HG02885 (cell line): ENCODE results near the gene SMG9.
A peak's percentile ranks its signal among the peaks of the same experiment; 100 is the strongest.

ENCODE experiments used
- ATAC-seq: cut with Tn5 transposase; IDR thresholded peaks from one replicate; pipeline ENCODE4 v1.9.1; 2021; ENCODE audit warnings: mild to moderate bottlenecking; ENCODE audit not compliant: unreplicated experiment, poor library complexity

Gene SMG9

DNA sequence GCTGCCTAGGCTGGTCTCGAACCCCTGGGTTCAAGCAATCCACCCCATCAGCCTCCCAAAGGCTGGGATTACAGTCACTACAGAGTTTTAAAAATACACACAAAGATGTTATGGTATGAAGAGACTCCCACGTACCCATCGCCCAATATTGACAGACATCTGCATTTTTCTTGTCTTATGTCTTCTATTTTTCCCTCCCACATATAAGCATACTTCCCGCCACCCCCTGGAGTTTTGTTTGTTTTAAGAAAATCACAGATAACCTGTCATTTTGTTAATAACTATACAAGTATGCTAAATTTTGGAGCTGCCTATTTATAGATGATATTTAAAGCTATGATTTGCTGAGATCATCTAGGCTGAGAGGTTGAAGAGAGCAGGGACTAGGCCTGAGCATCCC lies 6.2 kb upstream of the SMG9 start:
- ATAC-seq: no peak

GRCh38 chr19:43759515-43759914 lies 4.8 kb upstream of the SMG9 start:
- ATAC-seq: no peak

GRCh38 chr19:43755256-43755801 lies 567 bp upstream of the SMG9 start:
- peak; percentile 27 for ATAC-seq

- no peak for ATAC-seq
Measured at GRCh38 chr19:43754253-43754502, 584 bp downstream of the SMG9 start.

- ATAC-seq: no peak
Measured at GRCh38 chr19:43752287-43752875, 2.4 kb downstream of the SMG9 start.

- ATAC-seq: no peak
Measured at GRCh38 chr19:43751466-43752220, 3.1 kb downstream of the SMG9 start.

- ATAC-seq: no peak
Measured at GRCh38 chr19:43749898-43750297, 4.9 kb downstream of the SMG9 start.

- ATAC-seq: no peak
Measured at GRCh38 chr19:43749152-43749551, 5.6 kb downstream of the SMG9 start.

DNA sequence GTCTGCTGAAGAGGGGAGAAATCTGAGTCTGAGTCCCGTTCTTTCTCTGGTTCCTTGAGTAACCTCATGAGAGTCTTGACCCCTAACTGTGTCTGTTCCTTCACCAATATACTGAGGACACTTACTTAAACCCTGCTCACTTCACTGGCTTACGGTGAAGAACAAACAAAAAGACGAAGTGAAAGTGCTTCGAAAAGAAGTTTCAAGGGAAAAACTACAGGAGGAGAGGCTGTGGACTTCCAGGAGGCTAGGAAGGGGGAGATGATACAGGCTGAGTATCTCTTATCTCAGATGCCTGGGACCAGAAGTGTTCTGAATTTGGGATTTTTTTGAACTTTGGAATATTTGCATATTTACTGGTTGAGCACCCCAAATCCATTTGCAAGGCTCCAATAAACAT lies 6.1 kb downstream of the SMG9 start:
- no peak for ATAC-seq

- ATAC-seq: no peak
Measured at GRCh38 chr19:43748205-43748594, 6.6 kb downstream of the SMG9 start.

DNA sequence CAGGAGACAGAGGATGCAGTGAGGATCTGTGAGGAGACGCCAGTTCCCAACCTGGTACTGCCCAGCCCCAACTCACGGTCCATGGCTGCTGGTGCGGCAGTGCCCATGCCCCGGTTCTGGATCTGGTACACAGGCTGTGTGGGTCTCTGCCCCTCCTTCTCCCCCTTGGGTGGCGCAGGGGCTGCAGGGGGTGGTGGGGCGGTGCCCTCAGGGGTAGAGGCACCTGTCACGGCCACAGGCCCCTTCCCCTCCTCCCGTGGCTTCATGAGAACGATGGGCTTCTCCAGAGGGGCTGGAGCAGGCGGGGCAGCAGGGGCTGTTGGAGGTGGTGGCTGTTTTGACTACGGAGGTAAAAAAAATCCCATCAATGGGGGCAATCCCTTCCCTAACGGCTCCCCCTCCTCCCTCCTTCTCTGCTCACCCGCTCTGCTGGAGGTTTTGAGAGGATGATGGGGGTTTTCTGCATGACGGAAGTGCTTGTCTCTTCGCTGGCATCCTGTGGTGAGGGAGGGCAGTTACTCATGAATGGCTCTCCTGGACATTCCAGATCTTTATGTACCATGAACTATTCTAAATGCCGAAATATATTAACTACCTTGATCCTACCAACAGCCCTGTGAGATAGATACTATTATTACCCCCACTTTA lies 7.1 kb downstream of the SMG9 start:
- ATAC-seq: no peak

- no peak for ATAC-seq
Measured at GRCh38 chr19:43743059-43743458, 11.7 kb downstream of the SMG9 start.

- no peak for ATAC-seq
Measured at GRCh38 chr19:43741075-43741825, 13.5 kb downstream of the SMG9 start.

DNA sequence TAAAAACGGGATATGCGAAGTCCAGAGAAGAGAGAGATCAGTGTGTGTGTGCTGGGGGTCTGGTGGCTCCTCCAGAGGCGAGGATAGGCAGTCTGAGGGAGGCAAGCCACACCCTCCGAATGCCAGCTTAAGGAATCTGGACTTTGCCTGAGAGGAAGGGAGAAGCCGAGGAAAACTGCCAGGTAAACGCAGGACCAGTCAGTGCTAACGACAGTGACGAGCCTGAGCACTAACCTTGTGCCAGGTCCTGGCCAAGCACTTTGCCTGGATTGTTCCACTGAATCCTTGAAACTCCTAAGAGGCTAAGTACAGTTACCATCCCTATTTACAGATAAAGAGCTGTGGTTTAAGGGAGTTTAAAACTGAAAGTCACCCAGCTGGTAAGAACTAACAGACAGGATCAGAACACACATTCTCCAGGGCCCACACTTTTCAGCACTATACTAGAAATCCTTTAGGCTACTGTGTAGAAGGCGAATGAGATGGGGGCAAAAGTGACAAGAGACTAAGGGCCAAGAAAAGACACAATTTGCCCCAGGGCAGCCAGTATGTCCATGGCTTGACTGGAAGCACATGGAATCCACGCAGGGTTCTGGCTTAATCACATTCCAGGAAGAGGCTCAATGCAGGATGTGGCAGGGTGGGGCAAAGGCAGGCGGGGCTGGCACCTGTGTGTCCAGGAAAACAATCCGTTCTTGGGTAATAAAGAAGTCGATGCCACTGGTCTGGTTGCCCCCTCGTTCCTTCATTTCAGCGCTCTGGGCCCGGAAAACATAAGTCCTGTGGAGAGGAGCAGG lies 15.1 kb downstream of the SMG9 start:
- no peak for ATAC-seq

DNA sequence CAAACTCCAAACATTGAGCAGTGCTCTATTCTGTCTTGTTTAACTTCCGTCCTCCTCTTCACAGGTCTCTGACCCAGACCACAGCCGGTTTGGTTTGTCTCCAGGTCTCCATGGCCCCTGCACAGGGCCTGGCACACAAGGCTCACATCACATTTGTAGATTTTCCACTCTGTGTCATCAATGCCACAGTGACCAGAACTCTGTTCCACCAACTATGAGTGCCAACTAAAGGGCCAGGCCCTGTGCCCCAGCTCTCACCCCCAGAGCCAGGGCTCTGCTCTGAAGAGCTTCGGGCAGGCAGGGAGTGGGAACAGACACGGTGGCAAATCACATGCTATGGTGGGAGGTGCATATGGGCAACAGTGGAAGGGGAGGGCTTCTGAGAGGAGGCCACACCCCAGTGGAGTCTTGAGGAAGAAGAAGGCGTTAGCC lies 16.0 kb downstream of the SMG9 start:
- ATAC-seq: no peak

- ATAC-seq: no peak
Measured at GRCh38 chr19:43735957-43736356, 18.8 kb downstream of the SMG9 start.

- no peak for ATAC-seq
Measured at GRCh38 chr19:43735013-43735412, 19.7 kb downstream of the SMG9 start.

GRCh38 chr19:43731846-43732245 lies 22.9 kb downstream of the SMG9 start:
- no peak for ATAC-seq

DNA sequence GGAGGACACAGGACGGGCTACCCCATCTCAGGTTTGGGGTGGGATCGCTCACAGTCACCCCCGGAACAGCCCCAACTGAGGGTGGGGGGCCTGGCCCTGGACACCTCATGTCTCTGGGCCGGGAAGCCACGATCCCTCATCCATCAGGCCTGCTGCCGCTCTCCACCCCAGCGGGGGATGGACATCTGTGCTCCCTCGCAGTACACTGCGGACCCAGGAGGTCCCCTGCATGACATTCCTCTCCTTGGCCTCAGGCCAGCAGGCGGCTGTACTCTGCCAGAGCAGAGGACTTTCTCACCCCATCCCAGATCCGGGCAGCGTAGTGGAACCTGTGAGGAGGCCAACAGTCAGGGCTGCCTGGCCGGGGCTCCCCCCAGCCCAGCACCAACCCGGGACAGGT lies 23.4 kb downstream of the SMG9 start:
- ATAC-seq: no peak

DNA sequence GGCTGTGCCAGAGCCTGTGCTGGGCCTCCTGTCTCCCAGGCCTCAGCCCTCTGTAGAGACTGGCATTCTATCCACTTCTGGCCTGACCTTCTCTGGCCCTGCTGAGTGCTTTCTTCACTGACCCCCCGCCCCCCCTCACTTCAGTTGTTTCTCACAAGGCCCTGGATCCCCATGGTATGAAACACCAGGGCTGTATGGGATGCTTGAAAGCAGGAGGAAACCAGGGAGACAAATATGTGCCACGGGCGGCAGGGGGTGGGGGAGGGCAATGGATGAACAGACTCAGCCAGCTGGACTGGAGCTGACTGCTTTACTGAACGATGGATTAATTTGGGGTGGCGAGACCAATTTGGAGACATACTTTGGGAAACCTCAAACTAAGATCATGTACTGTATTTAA lies 24.8 kb downstream of the SMG9 start:
- no peak for ATAC-seq

DNA sequence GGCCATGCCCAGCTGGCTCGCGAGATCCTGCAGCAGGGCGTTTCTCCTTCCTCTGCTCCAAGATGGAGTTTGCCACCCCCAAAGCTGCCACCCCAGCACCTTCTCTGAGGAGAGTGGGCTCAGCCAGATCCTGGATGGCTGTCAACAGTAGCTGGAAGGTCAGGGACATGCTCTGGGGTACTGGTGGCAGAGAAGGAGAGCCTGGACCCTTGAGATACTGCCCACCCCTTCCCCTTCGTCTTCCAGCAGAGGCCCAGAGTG lies 27.2 kb downstream of the SMG9 start:
- no peak for ATAC-seq
